IPS-18a (cell line): ENCODE measurements around the gene PDCD6IP.

Experiments used
- H3K27ac ChIP-seq: one replicate; pipeline ENCODE4 v1.5.1; 2013; ENCODE audit warnings: low read length
- H3K27me3 ChIP-seq: one replicate; pipeline ENCODE4 v1.6.1; 2013; ENCODE audit warnings: mild to moderate bottlenecking, low read length; ENCODE audit not compliant: control insufficient read depth, insufficient read depth
- H3K36me3 ChIP-seq: one replicate; pipeline ENCODE4 v1.6.1; 2013; ENCODE audit warnings: low read depth, low read length; ENCODE audit not compliant: control insufficient read depth
- H3K4me1 ChIP-seq: one replicate; pipeline ENCODE4 v1.6.1; 2013; ENCODE audit warnings: low read depth, low read length; ENCODE audit not compliant: control insufficient read depth
- H3K4me3 ChIP-seq: one replicate; pipeline ENCODE4 v1.5.1; 2013; ENCODE audit warnings: low read length
- H3K9ac ChIP-seq: one replicate; pipeline ENCODE4 v1.6.1; 2013; ENCODE audit warnings: mild to moderate bottlenecking, low read length, moderate library complexity
- H3K9me3 ChIP-seq: one replicate; pipeline ENCODE4 v1.6.1; 2013; ENCODE audit warnings: low read depth, low read length; ENCODE audit not compliant: control insufficient read depth

Gene PDCD6IP

GRCh38 chr3:33901862-33902563, 103.6 kb downstream of the PDCD6IP start:
- Histone ChIP-seq H3K36me3 (no peaks in the 10 kb centered on the region), H3K27ac (no peak overlapping the region), H3K9ac (no peak overlapping the region), H3K4me3 (no peak overlapping the region), H3K4me1 (no peaks in the 10 kb centered on the region), H3K9me3 (no peaks in the 10 kb centered on the region), H3K27me3 (no peaks in the 10 kb centered on the region)

- H3K27me3 ChIP-seq, result no peaks in the 10 kb centered on the region
- H3K9ac ChIP-seq, result no peak overlapping the region
- H3K4me1 ChIP-seq, result no peaks in the 10 kb centered on the region
- no peak overlapping the region for H3K27ac ChIP-seq
- H3K4me3 ChIP-seq, result no peak overlapping the region
- H3K9me3 ChIP-seq, result no peaks in the 10 kb centered on the region
- no peaks in the 10 kb centered on the region for H3K36me3 ChIP-seq
Measured at GRCh38 chr3:33904730-33905129, 106.3 kb downstream of the PDCD6IP start.

- Histone ChIP-seq H3K9me3 (no peaks in the 10 kb centered on the region), H3K27me3 (no peaks in the 10 kb centered on the region), H3K36me3 (no peaks in the 10 kb centered on the region), H3K27ac (no peak overlapping the region), H3K4me3 (no peak overlapping the region), H3K4me1 (no peaks in the 10 kb centered on the region), H3K9ac (no peak overlapping the region)
Measured at GRCh38 chr3:33908250-33908851, 109.9 kb downstream of the PDCD6IP start.

GRCh38 chr3:33909547-33909946, 111.1 kb downstream of the PDCD6IP start:
- H3K9ac ChIP-seq, result no peak overlapping the region
- H3K4me3 ChIP-seq, result no peak overlapping the region
- H3K27ac ChIP-seq, result no peak overlapping the region
- no peaks in the 10 kb centered on the region for H3K27me3 ChIP-seq
- no peaks in the 10 kb centered on the region for H3K4me1 ChIP-seq
- H3K36me3 ChIP-seq, result no peaks in the 10 kb centered on the region
- no peaks in the 10 kb centered on the region for H3K9me3 ChIP-seq

- Histone ChIP-seq H3K27ac (no peak overlapping the region), H3K4me3 (no peak overlapping the region), H3K9me3 (no peaks in the 10 kb centered on the region), H3K4me1 (no peaks in the 10 kb centered on the region), H3K9ac (no peak overlapping the region), H3K27me3 (no peaks in the 10 kb centered on the region), H3K36me3 (no peaks in the 10 kb centered on the region)
Measured at GRCh38 chr3:33910031-33910430, 111.6 kb downstream of the PDCD6IP start.

- no peaks in the 10 kb centered on the region for H3K4me1 ChIP-seq
- H3K9ac ChIP-seq, result no peak overlapping the region
- no peak overlapping the region for H3K4me3 ChIP-seq
- H3K36me3 ChIP-seq, result no peaks in the 10 kb centered on the region
- H3K27me3 ChIP-seq, result no peaks in the 10 kb centered on the region
- H3K9me3 ChIP-seq, result no peaks in the 10 kb centered on the region
- no peak overlapping the region for H3K27ac ChIP-seq
Measured at GRCh38 chr3:33911525-33912322, 113.3 kb downstream of the PDCD6IP start.

GRCh38 chr3:33914212-33914611, 115.8 kb downstream of the PDCD6IP start:
- Histone ChIP-seq H3K9me3 (no peaks in the 10 kb centered on the region), H3K9ac (no peak overlapping the region), H3K4me3 (no peak overlapping the region), H3K27ac (no peak overlapping the region), H3K36me3 (no peaks in the 10 kb centered on the region), H3K27me3 (no peaks in the 10 kb centered on the region), H3K4me1 (peaks cover 1% of the 10 kb centered on the region)

- Histone ChIP-seq H3K4me1 (peaks cover 5% of the 10 kb centered on the region), H3K9ac (no peak overlapping the region), H3K27ac (no peak overlapping the region), H3K36me3 (no peaks in the 10 kb centered on the region), H3K27me3 (no peaks in the 10 kb centered on the region), H3K4me3 (no peak overlapping the region), H3K9me3 (no peaks in the 10 kb centered on the region)
Measured at GRCh38 chr3:33914731-33915379, 116.4 kb downstream of the PDCD6IP start.

- Histone ChIP-seq H3K4me1 (peaks cover 5% of the 10 kb centered on the region), H3K27me3 (no peaks in the 10 kb centered on the region), H3K36me3 (no peaks in the 10 kb centered on the region), H3K9ac (no peak overlapping the region), H3K4me3 (no peak overlapping the region), H3K27ac (no peak overlapping the region), H3K9me3 (no peaks in the 10 kb centered on the region)
Measured at GRCh38 chr3:33915796-33916546, 117.5 kb downstream of the PDCD6IP start.

GRCh38 chr3:33918126-33918756, 119.8 kb downstream of the PDCD6IP start:
- no peaks in the 10 kb centered on the region for H3K9me3 ChIP-seq
- H3K27me3 ChIP-seq, result no peaks in the 10 kb centered on the region
- peaks cover 5% of the 10 kb centered on the region for H3K4me1 ChIP-seq
- no peak overlapping the region for H3K27ac ChIP-seq
- no peak overlapping the region for H3K4me3 ChIP-seq
- no peaks in the 10 kb centered on the region for H3K36me3 ChIP-seq
- H3K9ac ChIP-seq, result no peak overlapping the region
